Activated CD4-positive, CD25-positive, alpha-beta regulatory T cell treated with anti-CD3 and anti-CD28 coated beads, Interleukin-2, amount 50 U/mL, for 72 hours (primary cell): ENCODE measurements around the gene EBP.

ENCODE experiments used
- DNase-seq: peaks from one replicate; pipeline ENCODE4 v3.0.0; 2021

EBP gene

DNA sequence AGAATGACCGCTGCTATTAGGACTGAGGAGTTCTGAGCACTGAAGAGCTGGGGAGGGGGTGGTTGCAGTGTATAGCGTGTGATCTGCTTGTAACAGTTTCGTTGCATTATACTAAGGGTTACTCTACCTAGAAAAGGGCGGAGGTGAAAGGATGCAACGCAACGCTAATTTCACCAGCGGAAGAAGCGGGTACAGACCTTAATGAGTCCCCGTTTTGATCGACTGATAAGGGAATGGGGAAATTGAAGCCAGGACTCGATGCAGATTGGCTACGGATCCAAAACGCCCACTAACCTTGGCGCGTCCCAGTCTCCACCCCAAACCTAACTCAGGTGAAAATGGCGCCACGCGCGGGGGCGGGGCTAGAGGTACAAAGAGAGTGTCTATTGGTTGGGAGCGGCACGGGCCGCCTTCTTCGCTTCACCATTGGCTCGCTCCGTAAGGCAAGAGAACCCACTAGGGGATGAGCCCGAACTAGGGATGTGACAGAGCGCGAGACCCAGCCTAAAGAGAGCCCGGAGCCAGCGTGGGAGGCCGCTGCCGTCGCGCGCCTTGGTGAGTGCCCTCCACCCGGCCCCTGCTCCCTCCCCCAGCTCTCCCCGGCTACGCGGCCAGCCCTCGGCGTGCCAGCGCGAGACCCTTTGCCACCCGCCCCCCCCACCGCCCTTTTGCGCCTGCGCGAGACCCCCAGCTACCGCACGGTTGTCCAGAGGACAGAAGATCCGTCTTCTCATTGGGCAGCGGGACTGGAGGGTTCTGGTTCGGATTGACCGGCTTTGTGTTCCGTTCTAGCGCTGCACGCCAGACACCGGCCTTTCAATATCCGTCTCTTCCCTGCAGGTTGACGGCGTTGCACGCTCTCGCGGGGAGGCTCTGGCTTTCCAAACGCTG, at the start of gene EBP:
Gene EBP, plus strand, starts transcription at position 456 of the 891 bp plus-strand sequence. CDS start 1,964 bp downstream, outside the sequence.
- peak; percentile 90 for DNase-seq

DNA sequence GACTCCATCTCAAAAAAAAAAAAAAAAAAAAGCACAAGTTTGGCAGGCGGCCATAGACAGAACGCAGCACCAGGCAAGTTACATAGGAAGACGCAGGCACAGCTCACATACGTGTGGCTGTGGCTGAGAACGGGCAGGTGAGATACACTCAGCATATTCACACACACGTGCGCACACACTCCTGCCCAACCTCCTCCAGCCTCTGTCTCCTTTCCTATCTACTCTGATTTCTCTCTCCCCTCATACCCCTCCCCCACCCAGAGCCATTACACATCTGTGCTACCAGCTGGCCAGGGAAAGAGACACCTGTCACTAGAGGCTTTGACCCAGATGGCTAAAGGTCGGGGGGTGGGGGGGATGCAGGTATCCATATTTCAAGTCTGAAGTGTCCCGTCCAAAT, 49.4 kb upstream of the EBP start:
- no peak for DNase-seq

DNA sequence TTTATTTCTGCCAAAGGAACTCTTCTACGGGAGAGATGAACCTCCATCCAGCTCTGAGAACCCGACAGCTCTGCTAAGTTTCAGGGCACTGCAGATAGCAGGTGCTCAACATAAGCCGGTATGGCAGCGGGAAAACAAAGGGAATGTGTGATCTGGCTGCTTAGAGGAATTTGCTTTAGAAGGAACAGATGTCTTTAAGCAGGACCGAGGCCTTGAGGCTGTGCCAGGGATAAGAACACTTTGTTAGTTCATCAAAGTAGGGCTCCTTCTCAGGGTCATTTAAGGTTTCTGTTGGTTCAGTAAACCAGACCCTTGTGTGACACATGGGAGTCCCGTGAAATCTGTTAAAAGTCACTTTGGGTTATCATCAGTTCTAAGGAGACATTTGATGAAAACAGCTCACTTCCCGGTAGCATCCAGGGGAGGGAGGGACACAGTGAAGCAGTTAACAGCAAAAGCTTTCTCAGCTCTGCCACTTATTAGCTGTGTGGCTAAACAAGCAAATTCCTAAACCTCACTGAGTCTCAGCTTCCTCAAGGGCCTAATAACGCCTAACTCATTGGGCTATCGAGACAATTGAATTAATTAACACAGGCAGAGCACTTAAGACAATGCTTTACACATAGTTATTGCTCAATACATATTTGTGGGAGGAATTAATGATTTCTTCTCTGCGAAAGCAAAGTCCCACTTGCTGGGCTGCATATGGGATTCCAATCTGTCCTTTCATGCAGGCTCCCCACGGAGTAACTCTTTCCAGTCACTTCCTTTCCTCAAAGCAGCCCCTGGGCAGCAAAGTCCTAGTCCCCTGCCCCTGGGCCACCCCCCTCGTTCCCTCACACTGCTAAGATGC, 48.5 kb upstream of the EBP start:
- no peak for DNase-seq

DNA sequence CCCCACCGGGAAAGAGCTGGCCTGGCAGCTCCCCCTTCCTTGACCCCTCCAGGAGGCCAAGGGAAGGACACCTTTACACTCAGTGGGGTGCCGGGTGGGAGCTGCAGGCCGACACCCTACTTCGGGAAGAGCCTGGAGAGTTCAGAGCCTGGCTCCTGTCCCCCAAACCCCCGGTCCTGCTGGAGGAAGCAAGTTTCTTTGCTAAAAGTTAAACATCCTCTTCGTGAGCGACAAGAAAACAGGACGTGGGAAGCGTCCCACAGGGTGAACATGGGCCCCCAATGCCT, 48.0 kb upstream of the EBP start:
- no peak for DNase-seq

DNA sequence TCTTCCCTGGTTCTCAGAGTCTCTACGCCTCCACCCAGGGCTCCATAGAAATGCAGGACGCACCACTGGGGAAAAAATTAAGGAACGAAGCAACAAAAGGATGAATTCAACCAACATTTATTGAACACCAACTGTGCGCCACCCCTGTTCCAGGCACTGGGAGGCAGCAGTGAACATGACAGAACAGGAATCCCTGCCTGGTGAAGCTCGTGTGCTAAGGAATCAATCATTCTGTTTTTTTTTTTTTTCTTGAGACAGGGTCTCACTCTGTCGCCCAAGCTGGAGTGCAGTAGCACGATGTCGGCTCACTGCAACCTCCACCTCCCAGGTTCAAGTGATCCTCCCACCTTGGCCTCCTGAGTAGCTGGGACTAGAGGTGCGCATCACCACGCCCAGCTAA, 47.5 kb upstream of the EBP start:
- no peak for DNase-seq

DNA sequence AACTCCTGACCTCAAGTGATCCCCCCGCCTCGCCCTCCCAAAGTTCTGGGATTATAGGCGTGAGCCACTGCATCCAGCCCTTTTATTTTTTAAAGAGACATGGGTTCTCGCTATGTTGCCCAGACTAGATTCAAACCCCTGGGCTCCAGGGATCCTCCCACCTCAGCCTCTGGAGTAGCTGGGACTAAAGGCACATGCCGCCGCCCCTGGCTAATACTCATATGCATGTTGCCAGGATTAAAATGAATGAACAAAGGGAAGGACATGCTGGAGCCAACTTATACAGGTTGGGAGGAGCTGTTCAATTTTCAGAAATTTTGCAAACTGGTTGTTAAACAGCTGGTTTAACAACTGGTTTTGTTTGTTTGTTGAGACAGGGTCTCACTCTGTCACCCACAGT, 47.0 kb upstream of the EBP start:
- DNase-seq: no peak

DNA sequence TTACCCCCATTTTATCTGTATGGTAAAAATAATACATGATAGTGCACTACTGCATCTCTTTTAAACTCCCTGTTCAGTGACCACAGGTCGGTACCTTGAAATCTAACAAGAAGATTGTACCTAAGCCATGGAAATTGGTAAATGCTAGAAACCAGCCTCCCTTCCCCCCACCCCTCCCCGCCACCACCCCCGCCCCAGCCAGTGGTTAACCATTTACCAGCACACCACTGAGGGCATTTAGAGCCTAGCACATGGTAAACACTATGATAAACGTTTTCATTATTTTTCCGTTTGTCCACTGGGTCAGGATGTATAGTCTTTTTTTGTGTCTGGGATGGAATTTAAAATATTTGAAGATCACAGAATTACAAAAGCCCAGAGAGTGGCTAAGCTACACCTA, 46.3 kb upstream of the EBP start:
- no peak for DNase-seq

DNA sequence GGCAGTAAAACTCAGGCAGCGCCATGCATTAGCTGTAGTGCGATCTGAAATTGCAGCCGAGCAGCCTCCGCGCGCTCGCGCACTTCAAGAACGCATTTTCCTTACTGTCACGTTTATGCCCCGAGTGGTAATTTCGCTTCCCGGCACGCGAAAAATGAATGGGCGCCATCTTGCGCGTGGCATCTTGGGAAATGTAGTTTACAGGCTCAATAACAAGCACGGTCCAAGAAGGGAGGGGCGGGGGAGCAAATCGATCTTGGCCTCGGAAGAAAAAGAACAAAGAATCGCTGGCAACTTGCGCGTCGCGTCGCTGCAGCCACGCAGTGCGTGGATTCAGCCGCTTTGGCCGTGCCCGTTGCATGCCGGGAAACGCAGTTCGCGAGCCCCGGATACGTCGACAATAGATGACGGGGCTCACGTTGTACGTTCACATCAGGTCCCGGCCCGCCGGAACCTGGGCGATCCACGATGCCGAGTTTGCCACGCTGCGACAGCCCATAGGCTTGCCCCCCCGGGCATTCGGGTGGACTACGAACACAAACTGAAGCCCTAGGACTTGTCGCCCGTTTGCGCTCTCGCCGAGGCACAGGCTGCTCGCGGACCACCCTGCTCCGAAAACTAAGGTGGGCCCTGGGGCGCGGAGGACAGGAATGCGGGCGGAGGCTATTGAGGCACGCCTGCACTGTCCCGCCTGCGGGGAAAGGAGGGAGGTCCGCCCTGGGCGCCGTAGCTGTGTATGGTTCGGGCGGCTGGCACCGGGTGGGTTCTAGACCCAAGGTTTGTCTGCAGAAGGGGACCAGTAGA, 45.6 kb upstream of the EBP start, which contains the start of gene FTSJ1:
Gene FTSJ1, plus strand, starts transcription at position 426 of the 804 bp plus-strand sequence. CDS start 1,849 bp downstream, outside the sequence.
- DNase-seq: peak; percentile 79

DNA sequence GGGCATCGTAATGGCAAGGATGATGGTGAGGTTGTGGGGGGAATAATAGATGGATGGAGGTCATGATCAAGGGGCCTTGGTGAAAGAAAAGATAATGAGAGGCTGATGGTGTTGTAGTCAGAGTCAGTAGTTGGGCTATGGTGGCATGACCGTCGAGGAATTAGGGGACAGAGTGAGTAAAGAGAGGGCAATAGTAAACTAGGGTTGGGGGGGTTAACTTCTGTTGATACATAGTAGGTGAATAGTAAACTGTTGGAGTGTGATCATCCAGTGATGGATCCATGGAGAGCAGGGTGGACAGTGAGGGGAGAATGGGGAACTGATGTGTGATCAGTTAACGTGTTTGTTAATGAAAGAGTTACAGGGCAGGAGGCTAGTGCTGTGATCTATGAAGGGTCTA, 44.7 kb upstream of the EBP start:
- no peak for DNase-seq

DNA sequence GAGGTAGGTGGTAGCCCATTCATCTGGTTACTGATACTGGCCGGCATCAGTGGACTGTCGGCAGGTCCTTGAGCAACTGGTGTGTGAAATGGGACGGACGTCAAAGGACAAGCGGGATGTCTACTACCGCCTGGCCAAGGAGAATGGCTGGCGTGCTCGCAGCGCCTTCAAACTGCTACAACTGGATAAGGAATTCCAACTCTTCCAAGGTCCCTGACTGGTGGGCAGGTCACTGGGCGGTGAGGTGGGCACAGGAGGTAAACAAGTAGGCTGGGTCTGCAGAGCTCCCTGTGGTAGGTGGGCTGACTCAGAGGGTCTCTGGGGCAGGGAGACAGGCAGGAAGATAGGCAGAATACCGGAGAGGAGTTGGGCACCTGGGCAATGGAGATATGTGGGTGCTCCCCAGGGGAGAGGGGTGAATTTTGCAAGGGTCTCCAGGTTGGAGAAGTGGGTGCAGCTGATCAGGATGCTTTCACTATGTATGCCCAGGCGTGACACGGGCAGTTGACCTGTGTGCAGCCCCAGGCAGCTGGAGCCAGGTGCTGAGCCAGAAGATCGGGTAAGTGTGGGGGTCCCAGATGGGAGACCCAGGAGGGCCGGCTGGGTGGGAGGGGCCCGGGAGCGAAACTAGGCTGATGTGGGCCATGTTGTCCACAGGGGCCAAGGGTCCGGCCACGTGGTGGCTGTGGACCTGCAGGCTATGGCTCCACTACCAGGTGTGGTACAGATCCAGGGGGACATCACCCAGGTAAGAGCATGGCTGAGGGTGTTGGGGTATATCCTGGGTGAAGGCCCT, 43.5 kb upstream of the EBP start:
- DNase-seq: no peak

DNA sequence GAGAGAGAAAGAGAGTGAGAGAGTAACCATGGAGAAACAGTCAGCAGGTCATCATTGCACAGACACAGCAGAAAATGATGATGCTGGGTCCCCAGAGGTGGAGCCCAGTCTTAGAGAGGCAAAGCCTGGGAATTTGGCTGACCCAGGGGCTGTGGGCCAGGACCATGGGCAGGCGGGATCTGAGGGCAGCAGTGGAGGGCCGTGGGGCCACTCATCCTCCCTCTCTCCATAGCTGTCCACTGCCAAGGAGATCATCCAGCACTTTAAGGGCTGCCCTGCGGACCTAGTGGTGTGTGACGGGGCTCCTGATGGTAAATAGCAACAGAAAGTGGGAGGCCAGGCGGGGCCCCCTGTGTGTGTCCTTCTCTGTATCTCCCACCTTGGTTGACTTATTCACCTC, 42.8 kb upstream of the EBP start:
- no peak for DNase-seq

DNA sequence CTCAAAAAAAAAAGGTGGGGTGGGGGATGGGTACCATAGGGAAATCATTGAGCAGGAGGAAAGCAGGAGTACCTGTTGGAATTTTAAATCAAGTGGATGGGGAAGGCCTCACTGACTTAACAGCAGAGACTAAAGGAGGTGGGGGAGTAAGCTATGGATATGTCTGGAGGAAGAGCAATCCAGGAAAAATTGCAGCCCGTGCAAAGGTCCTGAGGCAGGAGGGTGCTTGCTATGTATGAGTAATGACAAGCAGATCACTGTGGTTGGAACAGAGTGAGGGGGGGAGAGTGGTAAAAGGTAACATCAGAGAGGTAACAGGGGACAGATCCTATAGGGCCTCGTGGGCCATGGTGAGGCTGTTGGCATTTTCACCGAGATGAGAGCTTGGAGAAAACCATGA, 41.5 kb upstream of the EBP start:
- no peak for DNase-seq

DNA sequence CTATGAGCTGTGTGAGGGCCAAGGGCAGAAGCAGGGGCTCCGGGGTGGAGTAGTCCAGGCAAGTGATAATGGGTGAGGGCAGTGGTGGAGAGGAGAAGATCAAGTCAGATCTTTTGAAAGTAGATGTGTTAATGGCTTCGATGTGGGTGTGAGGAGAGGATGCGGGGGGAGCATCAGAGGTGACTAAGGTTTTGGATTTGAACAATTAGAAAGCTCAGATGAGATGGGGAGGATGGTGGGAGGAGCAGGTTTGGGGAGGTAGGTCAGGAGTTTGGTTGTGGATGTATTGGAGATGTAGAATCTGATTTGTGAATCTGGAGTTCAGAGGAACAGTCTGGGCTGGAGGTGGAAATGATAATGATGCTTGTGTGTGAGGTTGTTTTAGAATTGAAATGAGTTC, 41.0 kb upstream of the EBP start:
- no peak for DNase-seq

DNA sequence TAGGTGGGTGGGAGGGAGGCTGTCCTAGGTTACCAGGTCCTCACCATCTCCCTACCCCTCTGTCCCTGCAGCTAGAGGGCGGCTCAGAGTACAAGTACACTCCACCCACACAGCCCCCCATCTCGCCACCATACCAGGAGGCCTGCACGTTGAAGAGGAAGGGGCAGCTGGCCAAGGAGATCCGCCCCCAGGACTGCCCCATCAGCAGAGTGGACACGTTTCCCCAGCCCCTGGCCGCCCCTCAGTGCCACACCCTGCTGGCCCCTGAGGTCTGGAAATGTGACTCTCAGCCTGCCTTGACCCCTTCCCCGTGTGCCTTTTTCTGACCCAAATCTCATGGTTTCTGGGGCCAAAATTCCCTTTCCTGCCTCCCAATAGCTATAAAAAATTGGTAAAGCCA, 39.1 kb upstream of the EBP start:
- no peak for DNase-seq

DNA sequence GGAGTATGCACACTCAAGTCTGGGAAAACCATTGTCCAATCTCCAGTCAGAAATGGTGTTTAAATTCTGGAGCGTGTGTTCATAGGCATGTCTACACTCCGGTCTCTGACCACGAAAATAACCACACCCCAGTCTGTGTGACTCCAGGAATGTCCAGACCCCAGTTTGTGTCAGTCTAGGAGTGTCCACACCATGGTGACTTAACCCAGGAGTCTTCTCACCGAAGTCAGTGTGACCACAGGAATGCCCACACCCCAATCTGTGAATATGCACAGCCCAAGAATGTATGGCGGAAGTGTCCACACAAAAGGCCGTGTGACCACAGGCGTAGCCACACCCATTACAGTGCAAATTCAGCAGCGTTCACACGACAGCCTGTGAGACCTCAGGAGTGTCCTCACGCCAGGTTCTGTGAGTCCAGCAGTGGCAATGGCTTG, 34.2 kb upstream of the EBP start:
- no peak for DNase-seq

DNA sequence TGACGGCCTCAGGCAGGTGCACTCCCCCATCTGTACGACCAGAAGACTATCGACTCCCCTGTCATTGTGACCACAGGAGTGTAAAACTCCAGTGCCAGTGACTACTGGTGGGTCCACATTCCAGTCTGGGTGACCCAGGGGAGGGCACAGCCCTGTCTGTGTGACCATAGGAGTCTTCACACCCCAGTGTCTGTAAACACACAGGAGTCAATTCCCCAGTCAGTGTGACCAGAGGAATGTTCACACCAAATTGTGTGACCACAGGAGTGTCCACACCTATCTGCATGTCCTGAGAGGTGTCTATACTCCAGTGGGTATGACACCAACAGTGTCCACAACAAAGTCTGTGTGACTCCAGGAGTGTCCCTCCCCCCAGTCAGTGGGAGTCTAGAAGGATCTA, 33.6 kb upstream of the EBP start:
- no peak for DNase-seq

DNA sequence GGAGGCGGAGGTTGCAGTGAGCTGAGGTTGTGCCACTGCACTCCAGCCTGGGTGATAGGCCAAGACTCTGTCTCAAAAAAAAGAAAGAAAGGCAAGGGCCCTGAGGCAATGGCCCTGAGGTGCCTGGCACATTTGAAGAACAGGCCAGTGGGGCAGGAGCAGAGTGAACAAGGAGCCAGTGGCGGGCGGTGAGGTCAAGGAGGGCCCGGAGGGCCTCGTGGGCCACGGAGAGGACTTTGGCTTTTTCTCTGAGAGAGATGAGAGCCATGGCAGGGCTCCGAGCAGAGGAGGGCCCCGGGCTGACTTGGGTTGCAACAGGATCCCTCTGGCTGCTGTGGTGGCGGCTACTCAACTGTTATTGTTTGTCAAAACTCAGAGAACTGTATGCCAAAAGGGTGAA, 32.3 kb upstream of the EBP start:
- DNase-seq: no peak

DNA sequence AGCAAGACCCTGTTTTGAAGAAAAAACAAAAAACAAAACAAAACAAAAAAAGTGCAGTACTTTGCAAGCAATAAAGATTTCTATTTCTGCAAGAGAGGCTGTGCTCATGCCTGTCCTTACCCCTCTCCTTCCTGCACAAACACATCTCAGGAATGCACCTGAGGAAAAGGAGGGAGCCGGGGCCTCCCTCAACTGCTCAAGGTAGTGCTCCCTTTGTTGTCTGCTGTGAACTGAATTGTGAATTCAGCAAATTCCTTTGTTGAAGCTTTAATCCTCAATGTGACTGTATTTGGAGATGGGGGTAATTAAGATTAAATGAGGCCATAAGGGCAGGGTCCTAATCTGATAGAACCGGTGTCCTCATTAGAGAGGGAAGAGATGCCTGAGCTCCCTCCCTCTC, 31.7 kb upstream of the EBP start:
- DNase-seq: no peak

DNA sequence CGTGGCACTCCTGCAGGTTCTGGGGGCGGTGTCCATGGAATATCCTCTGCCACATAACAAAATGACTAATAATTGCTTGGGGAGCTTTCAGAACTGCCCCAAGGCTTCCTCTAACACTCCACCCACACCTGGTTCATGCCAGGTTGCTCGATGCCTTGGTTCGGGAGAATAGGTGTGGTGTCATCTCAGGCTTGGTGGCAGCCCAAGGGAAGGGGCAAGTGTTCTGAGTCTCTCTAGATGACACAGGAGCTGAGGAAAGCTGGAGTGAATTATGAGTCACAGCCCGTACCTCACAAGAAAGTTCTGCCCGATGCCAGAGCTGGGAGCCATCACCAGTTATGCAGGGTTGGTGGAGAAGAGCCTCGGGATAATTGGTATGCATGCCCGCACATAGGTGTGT, 30.9 kb upstream of the EBP start:
- DNase-seq: no peak

DNA sequence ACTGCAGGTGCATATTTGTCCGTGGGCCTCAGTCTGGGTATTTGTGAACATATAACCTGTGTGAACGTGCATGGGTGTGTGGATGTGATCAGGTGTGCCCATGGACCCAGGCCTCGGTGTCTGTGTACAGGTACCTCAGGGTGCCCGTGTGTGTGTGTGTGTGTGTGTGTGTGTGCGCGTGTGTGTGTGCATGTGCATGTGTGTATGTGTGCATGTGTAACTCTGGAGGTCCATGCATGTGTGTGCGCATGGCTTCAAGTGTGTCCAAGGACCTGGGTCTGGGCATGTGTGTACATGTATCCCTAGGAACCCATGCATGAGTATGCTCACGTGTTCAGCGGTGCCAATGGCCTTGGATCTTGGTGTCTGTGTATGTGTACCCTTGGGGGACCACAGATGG, 29.8 kb upstream of the EBP start:
- no peak for DNase-seq

DNA sequence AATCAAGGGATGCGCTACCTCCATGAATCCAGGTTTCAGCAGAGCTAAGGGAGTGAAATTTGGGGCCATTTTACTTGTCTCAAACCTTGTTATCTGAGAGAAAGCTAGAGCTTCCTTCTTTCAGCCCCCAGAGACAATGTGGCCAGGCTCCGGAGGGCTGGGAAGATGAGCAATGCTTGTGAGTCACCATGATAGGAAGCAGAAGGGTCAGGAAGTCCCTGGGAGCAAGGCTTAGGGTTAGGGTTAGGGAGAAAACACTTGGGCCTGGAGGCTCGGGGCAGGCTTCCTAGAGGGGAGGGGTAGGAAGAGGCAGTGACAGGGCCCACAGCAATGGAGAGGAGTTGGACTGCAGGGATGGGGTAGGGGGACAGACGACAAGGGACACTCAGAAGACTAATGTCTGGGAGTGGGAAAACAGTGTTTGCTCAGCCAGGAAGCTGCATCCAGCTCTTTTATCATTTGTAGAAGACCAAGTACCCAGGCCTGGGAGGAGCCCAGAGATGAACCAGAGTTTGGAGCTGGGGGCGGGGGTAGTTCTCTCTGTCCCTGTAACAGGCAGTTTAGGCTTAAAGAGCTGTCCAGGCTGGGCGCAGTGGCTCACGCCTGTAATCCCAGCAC, 29.2 kb upstream of the EBP start:
- DNase-seq: no peak

DNA sequence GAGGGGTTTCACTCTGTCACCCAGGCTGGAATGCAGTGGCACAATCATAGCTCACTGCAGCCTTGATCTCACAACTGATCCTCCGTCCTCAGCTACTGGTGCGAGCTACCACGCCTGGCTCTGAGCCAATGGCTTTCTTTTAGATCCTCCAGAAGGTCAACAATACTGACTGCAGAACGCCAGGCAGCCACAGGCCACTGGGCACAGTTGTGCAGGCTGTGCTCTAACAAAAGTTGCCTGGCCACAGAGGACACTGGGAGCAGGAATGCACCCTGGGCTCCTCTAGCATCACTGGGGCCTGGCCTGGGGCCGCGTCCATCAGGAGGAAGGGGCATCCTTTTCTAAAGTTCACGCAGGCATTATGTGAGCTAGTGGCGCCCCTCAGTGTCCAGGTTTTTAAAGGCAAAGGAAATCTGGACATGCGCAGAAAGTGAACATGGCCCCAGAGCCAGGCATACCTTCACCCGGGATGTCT, 27.7 kb upstream of the EBP start:
- DNase-seq: no peak
